HL-60 (cell line): Measurements from ENCODE around the gene MMP25.

Experiments used
- DNase-seq, 2 experiments: peaks; one replicate each; pipeline ENCODE4 v3.0.0-alpha.2; 2010 to 2020; ENCODE audit warnings: low read depth in 1 of 2, low spot score in 1 of 2
- H3K27ac ChIP-seq: fragments of 250-450 bp; sonication (Bioruptor Pico); replicated peaks from 2 replicates; pipeline ENCODE4 v1.5.1; 2020; ENCODE audit warnings: mild to moderate bottlenecking, moderate library complexity
- H3K27me3 ChIP-seq: fragments of 250-450 bp; sonication (Bioruptor Pico); 2 replicates; pipeline ENCODE4 v1.5.1; 2021; ENCODE audit warnings: mild to moderate bottlenecking, moderate library complexity; ENCODE audit not compliant: insufficient read depth, poor library complexity, severe bottlenecking
- H3K4me3 ChIP-seq: replicated peaks from 2 replicates; pipeline ENCODE4 v1.5.1; 2011; ENCODE audit warnings: mild to moderate bottlenecking, control low read depth, low read length; ENCODE audit not compliant: insufficient read depth
- CTCF ChIP-seq: IDR thresholded peaks from one replicate; pipeline ENCODE4 v1.5.1; 2011; ENCODE audit warnings: low read length, control low read depth, inconsistent platforms; ENCODE audit not compliant: insufficient read depth
- GABPA ChIP-seq: IDR thresholded peaks from 2 replicates; pipeline ENCODE4 v1.6.1; 2012; ENCODE audit warnings: low read depth
- POLR2AphosphoS5 ChIP-seq: IDR thresholded peaks from 2 replicates; pipeline ENCODE4 v1.6.1; 2012; ENCODE audit warnings: low read depth
- REST ChIP-seq: IDR thresholded peaks from 2 replicates; pipeline ENCODE4 v1.6.1; 2012; ENCODE audit warnings: low read depth; ENCODE audit not compliant: insufficient replicate concordance
- SPI1 ChIP-seq: IDR thresholded peaks from 2 replicates; pipeline ENCODE4 v1.6.1; 2012; ENCODE audit warnings: low read depth, mild to moderate bottlenecking, borderline replicate concordance

Gene MMP25

GRCh38 chr16:3014971-3015370, 31.4 kb upstream of the MMP25 start:
- H3K27ac ChIP-seq: no peak overlapping the region
- H3K4me3 ChIP-seq: no peak overlapping the region
- DNase-seq: no peak
- no peaks in the 10 kb centered on the region for H3K27me3 ChIP-seq
- TF ChIP-seq SPI1 (no peak), GABPA (no peak), REST (no peak), POLR2AphosphoS5 (no peak), CTCF (no peak)

DNA sequence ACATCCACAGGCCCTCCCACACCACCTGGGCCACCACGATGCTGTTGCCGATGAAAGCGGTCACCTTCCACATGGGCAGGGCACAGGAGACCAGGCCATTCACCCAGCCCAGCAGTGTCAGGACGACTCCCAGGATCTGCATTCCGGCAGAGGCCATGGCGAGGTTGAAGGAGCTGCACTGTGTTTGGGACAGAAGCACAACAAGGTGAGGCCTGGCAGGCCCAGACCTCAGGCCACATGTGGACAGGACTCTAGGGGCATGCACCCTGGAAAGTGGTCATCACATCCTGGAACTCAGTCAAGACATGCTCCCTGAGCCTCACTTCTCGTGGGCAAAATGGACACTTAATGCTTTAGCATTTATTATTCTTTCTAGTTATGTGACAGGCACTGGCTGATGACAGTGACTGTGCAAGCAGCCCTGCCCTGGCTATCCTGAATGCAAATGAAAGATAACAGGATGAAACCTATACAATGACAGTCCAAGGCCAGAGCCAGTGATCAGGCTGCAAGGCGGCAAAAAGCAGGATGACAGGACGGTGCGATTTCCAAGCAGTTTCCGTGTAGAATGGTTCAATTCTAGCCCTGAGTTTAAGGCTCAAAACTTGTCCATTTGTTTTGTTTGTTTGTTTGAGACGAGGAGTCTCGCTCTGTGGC, 30.4 kb upstream of the MMP25 start:
- Histone ChIP-seq H3K4me3 (no peak overlapping the region), H3K27me3 (no peaks in the 10 kb centered on the region), H3K27ac (no peak overlapping the region)
- DNase-seq: no peak
- TF ChIP-seq CTCF: no peak

DNA sequence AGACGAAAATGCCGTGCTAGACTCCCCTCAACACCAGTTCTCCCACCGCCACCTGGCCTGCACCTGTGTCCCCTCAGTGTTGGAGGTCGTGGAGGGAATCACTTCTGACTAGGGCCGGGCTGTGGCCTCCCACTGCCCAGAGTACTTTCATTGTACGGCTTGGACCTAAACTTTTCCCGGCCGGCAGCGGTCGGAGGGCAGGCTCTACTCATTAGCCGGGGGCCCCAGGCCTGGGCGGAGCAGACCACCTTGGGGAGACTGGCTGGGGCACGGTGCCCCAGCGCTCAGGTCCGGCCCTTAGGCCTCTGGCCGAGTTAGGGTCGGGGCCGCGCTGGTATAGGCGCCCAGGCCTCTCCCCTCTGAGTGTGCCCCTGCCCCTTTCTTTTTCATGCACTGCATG, 29.0 kb upstream of the MMP25 start:
- H3K27me3 ChIP-seq: no peaks in the 10 kb centered on the region
- H3K4me3 ChIP-seq: no peak overlapping the region
- no peak overlapping the region for H3K27ac ChIP-seq
- no peak for TF ChIP-seq CTCF
- no peak for TF ChIP-seq GABPA
- TF ChIP-seq POLR2AphosphoS5: no peak
- TF ChIP-seq SPI1: no peak
- no peak for TF ChIP-seq REST
- DNase-seq: no peak

DNA sequence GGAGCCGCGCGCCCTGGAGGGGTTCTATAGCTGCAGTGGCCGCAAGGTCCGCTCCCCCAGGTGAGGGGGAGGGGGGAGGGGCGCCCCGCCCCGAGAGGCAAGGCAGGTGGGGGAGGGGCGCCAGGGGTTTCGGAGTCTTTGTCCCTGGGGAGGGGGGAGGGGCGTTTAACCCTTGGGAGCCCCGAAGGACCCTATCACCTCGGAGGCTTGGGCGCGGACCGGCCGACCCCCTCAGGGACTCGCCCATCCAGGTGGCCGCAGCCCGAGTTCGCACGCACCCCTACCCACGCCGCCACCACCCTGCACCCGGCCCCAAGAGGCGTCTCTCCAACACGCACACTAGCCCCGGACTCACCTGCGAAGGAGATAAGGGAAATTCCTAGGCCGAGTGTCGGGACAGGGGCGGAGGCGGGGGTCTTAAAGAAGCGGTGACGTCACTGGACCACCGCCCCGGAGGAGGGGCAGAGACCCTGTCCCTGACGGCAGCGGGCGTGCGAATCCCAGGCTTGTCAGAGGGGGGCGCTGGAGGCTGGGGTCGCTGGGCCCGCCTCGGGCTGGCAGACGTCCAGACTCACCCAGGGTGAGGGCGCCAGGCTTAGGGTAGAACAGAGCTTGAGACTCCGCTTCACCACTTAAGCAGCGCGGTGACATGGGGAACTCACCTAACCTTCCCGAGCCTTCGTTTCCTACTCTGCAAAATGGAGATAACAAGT, 28.4 kb upstream of the MMP25 start, which contains the start of gene CLDN6:
TSS of gene CLDN6 (minus strand) at position 390 of the 713 bp plus-strand sequence. CDS start 2,162 bp downstream, outside the sequence.
- H3K27ac ChIP-seq: no peak within 1 kb of the TSS
- no peak within 1 kb of the TSS for H3K4me3 ChIP-seq
- TF ChIP-seq SPI1: no peak
- no peak for TF ChIP-seq POLR2AphosphoS5
- TF ChIP-seq REST: no peak
- no peak for TF ChIP-seq CTCF
- no peak for TF ChIP-seq GABPA
- H3K27me3 ChIP-seq: no peaks in the 10 kb centered on the region
- peak in 1 of 2 experiments; percentile 18 for DNase-seq
